Smooth muscle cell (in vitro differentiated cells): ENCODE data around the gene ADCY5. TPM values are rescaled to one million over a fixed set of nuclear protein-coding genes. Genes with fewer than 3 reads are reported as not detected.

Source experiments
- DNase-seq: peaks from one replicate; lab custom pipeline; 2025; ENCODE audit not compliant: unreplicated experiment; lab: John Stamatoyannopoulos, UW
- H2AFZ ChIP-seq: fragments of 200-600 bp; sonication (generic); 2 replicates; pipeline ENCODE4 v1.6.0; 2016; ENCODE audit warnings: antibody characterized with exemption, low read depth, mild to moderate bottlenecking
- H3F3A ChIP-seq: fragments of 200-600 bp; sonication (generic); 2 replicates; pipeline ENCODE4 v1.6.0; 2017; ENCODE audit warnings: antibody characterized with exemption, low read depth
- H3K27ac ChIP-seq: fragments of 200-600 bp; sonication (generic); 2 replicates; pipeline ENCODE4 v1.5.1; 2016; ENCODE audit warnings: low read depth, mild to moderate bottlenecking
- H3K27me3 ChIP-seq: fragments of 200-600 bp; sonication (generic); 2 replicates; pipeline ENCODE4 v1.6.1; 2016; ENCODE audit warnings: low read depth, mild to moderate bottlenecking
- H3K36me3 ChIP-seq: fragments of 200-600 bp; sonication (generic); 2 replicates; pipeline ENCODE4 v1.5.1; 2016; ENCODE audit warnings: low read depth
- H3K4me1 ChIP-seq: fragments of 200-600 bp; sonication (generic); 2 replicates; pipeline ENCODE4 v1.5.1; 2016; ENCODE audit warnings: low read depth
- H3K4me2 ChIP-seq: fragments of 200-600 bp; sonication (generic); 2 replicates; pipeline ENCODE4 v1.6.0; 2016; ENCODE audit warnings: mild to moderate bottlenecking
- H3K4me3 ChIP-seq: fragments of 200-600 bp; sonication (generic); 2 replicates; pipeline ENCODE4 v1.5.1; 2016; ENCODE audit warnings: mild to moderate bottlenecking
- H3K79me2 ChIP-seq: fragments of 200-600 bp; sonication (generic); 2 replicates; pipeline ENCODE4 v1.6.0; 2016; ENCODE audit warnings: low read depth, mild to moderate bottlenecking
- H3K9ac ChIP-seq: fragments of 200-600 bp; sonication (generic); 2 replicates; pipeline ENCODE4 v1.6.0; 2016; ENCODE audit warnings: low read depth
- H3K9me3 ChIP-seq: fragments of 200-600 bp; sonication (generic); replicated peaks from 2 replicates; pipeline ENCODE4 v1.5.1; 2016; ENCODE audit warnings: low read depth
- H4K20me1 ChIP-seq: fragments of 200-600 bp; sonication (generic); 2 replicates; pipeline ENCODE4 v1.6.0; 2016; ENCODE audit warnings: low read depth
- CTCF ChIP-seq: fragments of 200-600 bp; sonication (generic); IDR thresholded peaks from 2 replicates; pipeline ENCODE4 v1.5.1; 2017; ENCODE audit warnings: borderline replicate concordance, mild to moderate bottlenecking, antibody characterized with exemption; ENCODE audit not compliant: insufficient read depth, poor library complexity, severe bottlenecking
- WGBS: methylation state at CpG from one replicate; pipeline ENCODE4 v1.1.7; 2016; ENCODE audit warnings: low lambda C conversion rate; 5-methylcytosine and 5-hydroxymethylcytosine counted together
- polyA plus RNA-seq: library from polyadenylated mRNA; unstranded; fragments of >200 nt; fragmentation: Nextera tagmentation; extraction: Ambion mirVana; gene quantifications from 2 replicates; pipeline ENCODE4 v1.2.1, GENCODE V29; 2016
- total RNA-seq: library from RNA; depleted of rRNA; stranded (reverse); fragments of >200 nt; gene quantifications from 2 replicates; pipeline ENCODE4 v1.2.3, GENCODE V29; 2014

Gene ADCY5
- total and polyA plus RNA-seq, 2 experiments from 2014 or later: 0.50 to 0.58 TPM

- no peaks in the 10 kb centered on the region for H3K4me1 ChIP-seq
- 85% methylated on average over 3 of the region's 3 CpGs for WGBS
- no peak overlapping the region for H3K4me3 ChIP-seq
- no peaks in the 10 kb centered on the region for H3K79me2 ChIP-seq
- H3K9me3 ChIP-seq: no peaks in the 10 kb centered on the region
- H3K27ac ChIP-seq: no peak overlapping the region
- DNase-seq: no peak
- H2AFZ ChIP-seq: no peak overlapping the region
- no peaks in the 10 kb centered on the region for H3K27me3 ChIP-seq
- no peak overlapping the region for H3K9ac ChIP-seq
- no peak overlapping the region for H3K4me2 ChIP-seq
- no peaks in the 10 kb centered on the region for H3F3A ChIP-seq
- no peaks in the 10 kb centered on the region for H3K36me3 ChIP-seq
- H4K20me1 ChIP-seq: no peaks in the 10 kb centered on the region
- TF ChIP-seq CTCF: no peak
These were observed 167.5 kb downstream of the ADCY5 start for GRCh38 chr3:123281406-123281805.

- DNase-seq: no peak
- 83% methylated on average over 7 of the region's 7 CpGs for WGBS
- H4K20me1 ChIP-seq: peaks cover 6% of the 10 kb centered on the region
- H3K9ac ChIP-seq: no peak overlapping the region
- no peak overlapping the region for H2AFZ ChIP-seq
- TF ChIP-seq CTCF: no peak
- no peak overlapping the region for H3K27ac ChIP-seq
- H3K36me3 ChIP-seq: no peaks in the 10 kb centered on the region
- no peaks in the 10 kb centered on the region for H3K9me3 ChIP-seq
- H3F3A ChIP-seq: no peaks in the 10 kb centered on the region
- H3K4me2 ChIP-seq: no peak overlapping the region
- no peaks in the 10 kb centered on the region for H3K4me1 ChIP-seq
- H3K79me2 ChIP-seq: no peaks in the 10 kb centered on the region
- no peaks in the 10 kb centered on the region for H3K27me3 ChIP-seq
- no peak overlapping the region for H3K4me3 ChIP-seq
These were observed 169.8 kb downstream of the ADCY5 start for GRCh38 chr3:123279121-123279520.

GRCh38 chr3:123278446-123278845 lies 170.4 kb downstream of the ADCY5 start:
- no peak for DNase-seq
- TF ChIP-seq CTCF: no peak
- H3K4me3 ChIP-seq: no peak overlapping the region
- no peaks in the 10 kb centered on the region for H3K36me3 ChIP-seq
- peaks cover 6% of the 10 kb centered on the region for H4K20me1 ChIP-seq
- no peak overlapping the region for H3K4me2 ChIP-seq
- no peaks in the 10 kb centered on the region for H3K9me3 ChIP-seq
- H3K27me3 ChIP-seq: no peaks in the 10 kb centered on the region
- H3F3A ChIP-seq: no peaks in the 10 kb centered on the region
- H3K79me2 ChIP-seq: no peaks in the 10 kb centered on the region
- 79% methylated on average over 5 of the region's 5 CpGs for WGBS
- H3K9ac ChIP-seq: no peak overlapping the region
- H3K4me1 ChIP-seq: no peaks in the 10 kb centered on the region
- H2AFZ ChIP-seq: no peak overlapping the region
- H3K27ac ChIP-seq: no peak overlapping the region

- Histone ChIP-seq H3K9ac (no peak overlapping the region), H3K27ac (no peak overlapping the region), H3K4me1 (peaks cover 12% of the 10 kb centered on the region), H3K4me2 (no peak overlapping the region), H3K79me2 (no peaks in the 10 kb centered on the region), H3K36me3 (no peaks in the 10 kb centered on the region), H3F3A (peaks cover 11% of the 10 kb centered on the region), H2AFZ (no peak overlapping the region), H4K20me1 (peaks cover 6% of the 10 kb centered on the region), H3K27me3 (no peaks in the 10 kb centered on the region), H3K4me3 (no peak overlapping the region), H3K9me3 (no peaks in the 10 kb centered on the region)
- DNase-seq: no peak
- WGBS: 91% methylated on average over 6 of the region's 6 CpGs
- no peak for TF ChIP-seq CTCF
These were observed 171.8 kb downstream of the ADCY5 start for GRCh38 chr3:123277106-123277505.
